C4-2B (cell line): ENCODE measurements around the gene LRRIQ3.
"Not testable (repeated sequence)": the region's sequence is repeated elsewhere in the genome, so short reads cannot be mapped to it uniquely, and the experiment has no call there.

Source experiments
- ZFX ChIP-seq: fragments of 450-650 bp; IDR thresholded peaks from 2 replicates; pipeline ENCODE4 v1.6.1; 2017
- TF ChIP-seq, protein P1 (sequence below): fragments of 450-650 bp; conservative IDR thresholded peaks from 2 replicates; pipeline ENCODE4 v1.5.1; 2017; ENCODE audit warnings: mild to moderate bottlenecking

DNA sequence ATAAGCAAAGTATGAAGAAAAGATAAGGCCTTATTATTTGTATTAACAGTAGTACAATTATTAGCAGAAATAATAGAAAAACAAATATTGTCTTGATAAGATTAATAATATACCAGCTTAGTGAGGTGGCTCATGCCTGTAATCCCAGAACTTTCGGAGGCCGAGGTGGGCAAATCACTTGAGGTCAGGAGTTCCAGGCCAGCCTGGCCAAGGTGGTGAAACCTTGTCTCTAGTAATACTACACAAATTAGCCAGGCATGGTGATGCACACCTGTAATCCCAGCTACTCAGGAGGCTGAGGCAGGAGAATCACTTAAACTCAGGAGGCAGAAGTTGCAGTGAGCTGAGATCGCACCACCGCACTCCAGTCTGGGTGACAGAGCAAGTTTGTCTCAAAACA, 80.6 kb downstream of the LRRIQ3 start:
- TF ChIP-seq, protein P1, sequence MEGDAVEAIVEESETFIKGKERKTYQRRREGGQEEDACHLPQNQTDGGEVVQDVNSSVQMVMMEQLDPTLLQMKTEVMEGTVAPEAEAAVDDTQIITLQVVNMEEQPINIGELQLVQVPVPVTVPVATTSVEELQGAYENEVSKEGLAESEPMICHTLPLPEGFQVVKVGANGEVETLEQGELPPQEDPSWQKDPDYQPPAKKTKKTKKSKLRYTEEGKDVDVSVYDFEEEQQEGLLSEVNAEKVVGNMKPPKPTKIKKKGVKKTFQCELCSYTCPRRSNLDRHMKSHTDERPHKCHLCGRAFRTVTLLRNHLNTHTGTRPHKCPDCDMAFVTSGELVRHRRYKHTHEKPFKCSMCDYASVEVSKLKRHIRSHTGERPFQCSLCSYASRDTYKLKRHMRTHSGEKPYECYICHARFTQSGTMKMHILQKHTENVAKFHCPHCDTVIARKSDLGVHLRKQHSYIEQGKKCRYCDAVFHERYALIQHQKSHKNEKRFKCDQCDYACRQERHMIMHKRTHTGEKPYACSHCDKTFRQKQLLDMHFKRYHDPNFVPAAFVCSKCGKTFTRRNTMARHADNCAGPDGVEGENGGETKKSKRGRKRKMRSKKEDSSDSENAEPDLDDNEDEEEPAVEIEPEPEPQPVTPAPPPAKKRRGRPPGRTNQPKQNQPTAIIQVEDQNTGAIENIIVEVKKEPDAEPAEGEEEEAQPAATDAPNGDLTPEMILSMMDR = not testable (repeated sequence)
- TF ChIP-seq ZFX = not testable (repeated sequence)
